Measurements from ENCODE around the gene ADCK2.

DNA sequence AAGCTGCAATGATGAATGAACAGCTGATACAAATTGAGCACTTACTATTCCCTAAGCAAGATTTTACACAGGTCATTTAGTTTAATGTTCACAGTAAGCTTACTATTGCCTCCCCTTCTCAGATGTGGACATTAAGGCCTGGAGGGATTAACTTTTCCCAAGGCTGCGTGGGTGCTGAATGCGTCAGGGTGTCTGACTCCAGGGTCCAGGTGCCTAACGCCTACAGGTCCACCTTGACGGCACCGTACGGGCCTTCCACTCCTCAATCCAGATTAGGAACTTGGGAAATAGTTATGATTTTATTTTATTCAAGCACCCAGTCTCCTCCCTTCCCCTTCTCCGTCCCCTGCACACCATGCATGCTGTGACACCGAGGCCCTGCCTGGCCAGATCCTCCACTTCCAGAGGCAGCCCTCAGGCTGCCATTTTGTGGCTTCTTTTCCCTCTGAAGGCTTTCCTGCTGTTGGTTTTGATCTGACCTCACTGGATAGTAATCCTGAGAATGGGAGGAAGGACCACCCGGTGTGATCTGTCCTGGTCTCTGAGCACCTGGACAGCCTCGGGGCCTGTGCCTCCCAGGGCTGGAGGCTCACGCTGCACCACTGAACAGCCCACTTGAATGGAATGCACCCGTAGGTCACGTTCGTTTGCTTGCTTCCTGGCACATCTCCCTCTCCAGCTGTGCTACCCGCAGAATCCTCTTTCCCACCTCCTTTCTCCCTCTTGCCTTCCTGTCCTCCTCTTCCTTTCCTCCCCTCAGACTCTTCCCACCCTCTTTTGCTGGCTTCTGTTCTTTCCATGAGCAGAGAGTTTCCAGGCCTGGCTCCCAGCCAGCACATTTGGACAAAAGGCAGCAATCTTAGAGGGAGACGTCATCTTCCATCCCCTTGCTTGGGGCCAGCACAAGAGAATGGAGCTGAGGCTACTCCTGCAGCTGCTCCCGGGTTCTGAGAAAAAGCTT is 46.6 kb upstream of the ADCK2 start:
- TF ChIP-seq, protein P1, sequence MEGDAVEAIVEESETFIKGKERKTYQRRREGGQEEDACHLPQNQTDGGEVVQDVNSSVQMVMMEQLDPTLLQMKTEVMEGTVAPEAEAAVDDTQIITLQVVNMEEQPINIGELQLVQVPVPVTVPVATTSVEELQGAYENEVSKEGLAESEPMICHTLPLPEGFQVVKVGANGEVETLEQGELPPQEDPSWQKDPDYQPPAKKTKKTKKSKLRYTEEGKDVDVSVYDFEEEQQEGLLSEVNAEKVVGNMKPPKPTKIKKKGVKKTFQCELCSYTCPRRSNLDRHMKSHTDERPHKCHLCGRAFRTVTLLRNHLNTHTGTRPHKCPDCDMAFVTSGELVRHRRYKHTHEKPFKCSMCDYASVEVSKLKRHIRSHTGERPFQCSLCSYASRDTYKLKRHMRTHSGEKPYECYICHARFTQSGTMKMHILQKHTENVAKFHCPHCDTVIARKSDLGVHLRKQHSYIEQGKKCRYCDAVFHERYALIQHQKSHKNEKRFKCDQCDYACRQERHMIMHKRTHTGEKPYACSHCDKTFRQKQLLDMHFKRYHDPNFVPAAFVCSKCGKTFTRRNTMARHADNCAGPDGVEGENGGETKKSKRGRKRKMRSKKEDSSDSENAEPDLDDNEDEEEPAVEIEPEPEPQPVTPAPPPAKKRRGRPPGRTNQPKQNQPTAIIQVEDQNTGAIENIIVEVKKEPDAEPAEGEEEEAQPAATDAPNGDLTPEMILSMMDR (IDR thresholded peaks at IDR 0.05), result no peak
- TF ChIP-seq POLR2A (IDR thresholded peaks at IDR 0.05), result no peak

Data from esophagus squamous epithelium (tissue), 4 donors.